GOT3 (cell line): ENCODE results near the gene MUC21.
"Not testable (repeated sequence)": the region's sequence is repeated elsewhere in the genome, so short reads cannot be mapped to it uniquely, and the experiment has no call there.

ENCODE experiments used
- DNase-seq: peaks from one replicate; lab custom pipeline; 2025; ENCODE audit warnings: mixed read lengths; lab: John Stamatoyannopoulos, UW

MUC21 gene

GRCh38 chr6:31008165-31008564, 24.6 kb downstream of the MUC21 start:
- DNase-seq: no peak

- no peak for DNase-seq
Measured at GRCh38 chr6:31009731-31010130, 26.2 kb downstream of the MUC21 start.

GRCh38 chr6:31010393-31011060, 27.0 kb downstream of the MUC21 start, which contains the start of gene MUC22:
Gene MUC22, plus strand, starts transcription at chr6:31010474. Its CDS starts 233 bp downstream, at chr6:31010707.
- no peak for DNase-seq

GRCh38 chr6:31011153-31011552, 27.6 kb downstream of the MUC21 start:
- no peak for DNase-seq

GRCh38 chr6:31016659-31017299, 33.3 kb downstream of the MUC21 start:
- no peak for DNase-seq

- DNase-seq: not testable (repeated sequence)
Measured at GRCh38 chr6:31017436-31017835, 33.9 kb downstream of the MUC21 start.

- no peak for DNase-seq
Measured at GRCh38 chr6:31020057-31020456, 36.5 kb downstream of the MUC21 start.

GRCh38 chr6:31020631-31021255, 37.2 kb downstream of the MUC21 start:
- not testable (repeated sequence) for DNase-seq

- not testable (repeated sequence) for DNase-seq
Measured at GRCh38 chr6:31021705-31022531, 38.4 kb downstream of the MUC21 start.

GRCh38 chr6:31025595-31025994, 42.1 kb downstream of the MUC21 start:
- DNase-seq: no peak

GRCh38 chr6:31031095-31031494, 47.6 kb downstream of the MUC21 start:
- DNase-seq: no peak

- DNase-seq: no peak
Measured at GRCh38 chr6:31033075-31033474, 49.6 kb downstream of the MUC21 start.

- no peak for DNase-seq
Measured at GRCh38 chr6:31035862-31036497, 52.5 kb downstream of the MUC21 start.

GRCh38 chr6:31037169-31037568, 53.7 kb downstream of the MUC21 start:
- DNase-seq: no peak

- DNase-seq: no peak
Measured at GRCh38 chr6:31037682-31038081, 54.2 kb downstream of the MUC21 start.

- DNase-seq: no peak
Measured at GRCh38 chr6:31038559-31038958, 55.0 kb downstream of the MUC21 start.
